IPS-NIHi7 (cell line): Measurements from ENCODE around the gene CDKN3.
"Not testable (repeated sequence)": the region's sequence is repeated elsewhere in the genome, so short reads cannot be mapped to it uniquely, and the experiment has no call there.

Source experiments
- DNase-seq: peaks from one replicate; pipeline ENCODE4 v3.0.0; 2012; ENCODE audit warnings: mixed read lengths; ENCODE audit errors: extremely low spot score

Gene CDKN3

GRCh38 chr14:54455363-54455762 lies 58.6 kb downstream of the CDKN3 start:
- DNase-seq = no peak

- DNase-seq = not testable (repeated sequence)
These were observed 60.2 kb downstream of the CDKN3 start for GRCh38 chr14:54456820-54457608.

- DNase-seq = no peak
These were observed 60.8 kb downstream of the CDKN3 start for GRCh38 chr14:54457609-54457996.

- not testable (repeated sequence) for DNase-seq
These were observed 61.7 kb downstream of the CDKN3 start for GRCh38 chr14:54458536-54458935.

GRCh38 chr14:54459106-54459505 lies 62.3 kb downstream of the CDKN3 start:
- DNase-seq = no peak

- no peak for DNase-seq
These were observed 65.2 kb downstream of the CDKN3 start for GRCh38 chr14:54462048-54462447.

- DNase-seq = no peak
These were observed 68.8 kb downstream of the CDKN3 start for GRCh38 chr14:54465654-54466053.

GRCh38 chr14:54467280-54467679 lies 70.5 kb downstream of the CDKN3 start:
- DNase-seq = no peak
